OCI-LY1 (cell line): ENCODE data around the gene PDE2A.

Experiments used
- H2AFZ ChIP-seq: fragments of 200-600 bp; sonication (generic), shearing (Covaris generic); 2 replicates; pipeline ENCODE4 v1.6.0; 2014; ENCODE audit warnings: antibody characterized with exemption, mild to moderate bottlenecking, low read length
- H3F3A ChIP-seq: fragments of 200-600 bp; sonication (generic), shearing (Covaris generic); 2 replicates; pipeline ENCODE4 v1.6.0; 2014; ENCODE audit warnings: mild to moderate bottlenecking, antibody characterized with exemption, low read length, moderate library complexity; ENCODE audit not compliant: insufficient read depth
- H3K27ac ChIP-seq: fragments of 200-600 bp; sonication (generic); 2 replicates; pipeline ENCODE4 v1.5.1; 2014; ENCODE audit warnings: low read length, mixed run types, mild to moderate bottlenecking, low read depth; ENCODE audit not compliant: poor library complexity, severe bottlenecking
- H3K27me3 ChIP-seq: fragments of 200-600 bp; sonication (generic); 2 replicates; pipeline ENCODE4 v1.6.0; 2014; ENCODE audit warnings: antibody characterized with exemption, mild to moderate bottlenecking, low read length, moderate library complexity; ENCODE audit not compliant: insufficient read depth
- H3K36me3 ChIP-seq: fragments of 200-600 bp; sonication (generic); 2 replicates; pipeline ENCODE4 v1.6.1; 2014; ENCODE audit warnings: mild to moderate bottlenecking, antibody characterized with exemption, low read length, moderate library complexity, mixed read lengths; ENCODE audit not compliant: insufficient read depth
- H3K4me1 ChIP-seq: fragments of 200-600 bp; sonication (generic); 2 replicates; pipeline ENCODE4 v1.5.1; 2014; ENCODE audit warnings: mild to moderate bottlenecking, low read length, moderate library complexity; ENCODE audit not compliant: insufficient read depth, severe bottlenecking
- H3K4me2 ChIP-seq: fragments of 200-600 bp; sonication (generic), shearing (Covaris generic); 2 replicates; pipeline ENCODE4 v1.6.1; 2014; ENCODE audit warnings: low read length
- H3K4me3 ChIP-seq: fragments of 200-600 bp; sonication (generic); 2 replicates; pipeline ENCODE4 v1.5.1; 2014; ENCODE audit warnings: low read length, low read depth, mild to moderate bottlenecking, mixed read lengths; ENCODE audit not compliant: poor library complexity, severe bottlenecking
- H3K79me2 ChIP-seq: fragments of 200-600 bp; shearing (Covaris generic); 2 replicates; pipeline ENCODE4 v1.6.1; 2016; ENCODE audit warnings: mixed run types, low read length, mixed read lengths; ENCODE audit not compliant: insufficient read depth
- H3K9ac ChIP-seq: fragments of 200-600 bp; sonication (generic), shearing (Covaris generic); 2 replicates; pipeline ENCODE4 v1.6.1; 2014; ENCODE audit warnings: mild to moderate bottlenecking, low read length, mixed read lengths
- H3K9me2 ChIP-seq: fragments of 200-600 bp; sonication (generic), shearing (Covaris generic); 2 replicates; pipeline ENCODE4 v1.6.1; 2014; ENCODE audit warnings: low read depth, mild to moderate bottlenecking, low read length, mixed read lengths
- H3K9me3 ChIP-seq: fragments of 200-600 bp; shearing (Covaris generic); 2 replicates; pipeline ENCODE4 v1.6.1; 2014; ENCODE audit warnings: low read length, mixed read lengths
- H4K20me1 ChIP-seq: fragments of 200-600 bp; sonication (generic), shearing (Covaris generic); 2 replicates; pipeline ENCODE4 v1.6.0; 2016; ENCODE audit warnings: mild to moderate bottlenecking, low read length; ENCODE audit not compliant: insufficient read depth
- EZH2 ChIP-seq: fragments of 200-600 bp; sonication (generic), shearing (Covaris generic); IDR thresholded peaks from 2 replicates; pipeline ENCODE4 v1.8.0; 2017; ENCODE audit warnings: borderline replicate concordance, mixed run types, mild to moderate bottlenecking, antibody characterized with exemption, low read length, moderate library complexity, mixed read lengths
- TF ChIP-seq, protein P1 (sequence below): fragments of 200-600 bp; sonication (generic), shearing (Covaris generic); IDR thresholded peaks from 2 replicates; pipeline ENCODE4 v1.5.1; 2017; ENCODE audit warnings: mild to moderate bottlenecking, antibody characterized with exemption, low read length, moderate library complexity, mixed read lengths

The PDE2A gene

DNA sequence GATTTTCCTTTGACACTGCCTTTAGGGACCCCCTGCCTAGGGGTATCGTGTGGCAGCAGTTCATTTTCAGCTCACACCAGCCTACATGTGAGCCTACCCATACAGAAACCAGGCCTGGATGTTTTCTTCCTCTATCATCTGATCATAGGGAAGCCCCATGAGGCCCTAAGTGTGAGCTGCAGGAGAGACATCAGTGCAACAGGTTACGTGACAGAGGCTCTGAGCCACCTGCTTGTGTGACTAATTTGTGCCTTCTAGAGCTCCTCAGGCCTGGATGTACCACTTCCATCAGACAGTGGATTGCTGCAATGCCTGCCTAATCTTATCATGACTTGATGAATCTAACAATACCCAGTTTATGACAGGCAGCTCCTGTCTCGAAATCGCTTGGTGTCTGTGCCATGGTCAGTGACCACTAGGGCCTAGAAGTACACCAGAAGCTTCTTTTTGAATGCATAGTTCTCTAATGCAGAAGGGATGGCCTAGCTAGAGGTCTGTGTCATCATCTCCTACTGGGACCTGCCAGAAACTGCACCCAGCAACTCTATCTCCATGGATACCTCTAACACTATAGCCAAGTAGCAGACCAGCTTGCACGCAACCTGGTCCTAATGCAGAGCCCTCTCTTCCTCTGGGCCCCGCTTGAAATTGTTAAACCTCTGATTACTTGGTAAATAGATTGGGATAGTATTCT is 130.2 kb downstream of the PDE2A start:
- Histone ChIP-seq H3K9ac (no peak overlapping the region), H3K36me3 (no peaks in the 10 kb centered on the region), H4K20me1 (no peaks in the 10 kb centered on the region), H3K4me1 (no peaks in the 10 kb centered on the region), H3K27me3 (no peaks in the 10 kb centered on the region), H3K4me3 (no peak overlapping the region), H3K9me3 (no peaks in the 10 kb centered on the region), H2AFZ (no peak overlapping the region), H3K79me2 (no peaks in the 10 kb centered on the region), H3K9me2 (no peaks in the 10 kb centered on the region), H3K4me2 (no peak overlapping the region), H3F3A (no peaks in the 10 kb centered on the region), H3K27ac (no peak overlapping the region)
- TF ChIP-seq EZH2, result no peak
- TF ChIP-seq, protein P1, sequence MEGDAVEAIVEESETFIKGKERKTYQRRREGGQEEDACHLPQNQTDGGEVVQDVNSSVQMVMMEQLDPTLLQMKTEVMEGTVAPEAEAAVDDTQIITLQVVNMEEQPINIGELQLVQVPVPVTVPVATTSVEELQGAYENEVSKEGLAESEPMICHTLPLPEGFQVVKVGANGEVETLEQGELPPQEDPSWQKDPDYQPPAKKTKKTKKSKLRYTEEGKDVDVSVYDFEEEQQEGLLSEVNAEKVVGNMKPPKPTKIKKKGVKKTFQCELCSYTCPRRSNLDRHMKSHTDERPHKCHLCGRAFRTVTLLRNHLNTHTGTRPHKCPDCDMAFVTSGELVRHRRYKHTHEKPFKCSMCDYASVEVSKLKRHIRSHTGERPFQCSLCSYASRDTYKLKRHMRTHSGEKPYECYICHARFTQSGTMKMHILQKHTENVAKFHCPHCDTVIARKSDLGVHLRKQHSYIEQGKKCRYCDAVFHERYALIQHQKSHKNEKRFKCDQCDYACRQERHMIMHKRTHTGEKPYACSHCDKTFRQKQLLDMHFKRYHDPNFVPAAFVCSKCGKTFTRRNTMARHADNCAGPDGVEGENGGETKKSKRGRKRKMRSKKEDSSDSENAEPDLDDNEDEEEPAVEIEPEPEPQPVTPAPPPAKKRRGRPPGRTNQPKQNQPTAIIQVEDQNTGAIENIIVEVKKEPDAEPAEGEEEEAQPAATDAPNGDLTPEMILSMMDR, result no peak

DNA sequence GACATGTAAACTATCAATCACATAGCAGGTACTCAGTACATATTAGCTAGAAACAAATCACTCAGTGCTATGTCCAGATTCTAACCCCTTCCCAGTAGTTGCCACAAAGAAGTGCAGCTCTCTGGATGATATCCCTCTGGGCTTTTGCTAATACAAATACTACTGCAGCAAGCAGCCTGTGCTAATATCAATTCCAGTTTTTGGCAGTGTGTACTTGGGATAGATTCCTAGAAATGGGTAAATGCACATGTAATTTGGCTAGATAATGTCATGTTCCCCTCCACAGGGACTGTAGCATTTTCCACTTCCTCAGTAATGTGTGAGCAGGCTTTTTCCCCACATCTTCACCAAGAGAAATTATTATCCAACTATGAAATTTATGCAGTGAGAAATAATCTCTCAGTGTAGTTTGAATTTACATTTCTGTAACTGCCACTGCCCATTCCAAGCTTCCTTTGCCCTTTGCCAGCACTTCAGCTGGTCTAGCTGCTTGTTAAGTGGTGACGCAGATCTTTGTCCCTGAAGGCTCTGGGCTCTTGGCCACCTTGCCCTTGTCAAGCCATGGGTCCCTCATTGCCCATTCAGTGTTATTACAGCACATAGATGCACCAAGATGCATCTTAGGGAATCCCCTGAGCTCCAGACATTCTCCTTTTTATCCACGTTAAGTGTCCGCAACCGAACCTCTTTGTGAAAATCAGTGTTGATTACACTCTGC is 132.8 kb downstream of the PDE2A start:
- Histone ChIP-seq H3K36me3 (no peaks in the 10 kb centered on the region), H3F3A (no peaks in the 10 kb centered on the region), H3K27ac (no peak overlapping the region), H3K9ac (no peak overlapping the region), H4K20me1 (no peaks in the 10 kb centered on the region), H3K27me3 (no peaks in the 10 kb centered on the region), H3K79me2 (no peaks in the 10 kb centered on the region), H3K9me3 (no peaks in the 10 kb centered on the region), H3K4me1 (no peaks in the 10 kb centered on the region), H2AFZ (no peak overlapping the region), H3K9me2 (no peaks in the 10 kb centered on the region), H3K4me3 (no peak overlapping the region), H3K4me2 (no peak overlapping the region)
- TF ChIP-seq, protein P1, result no peak
- no peak for TF ChIP-seq EZH2

DNA sequence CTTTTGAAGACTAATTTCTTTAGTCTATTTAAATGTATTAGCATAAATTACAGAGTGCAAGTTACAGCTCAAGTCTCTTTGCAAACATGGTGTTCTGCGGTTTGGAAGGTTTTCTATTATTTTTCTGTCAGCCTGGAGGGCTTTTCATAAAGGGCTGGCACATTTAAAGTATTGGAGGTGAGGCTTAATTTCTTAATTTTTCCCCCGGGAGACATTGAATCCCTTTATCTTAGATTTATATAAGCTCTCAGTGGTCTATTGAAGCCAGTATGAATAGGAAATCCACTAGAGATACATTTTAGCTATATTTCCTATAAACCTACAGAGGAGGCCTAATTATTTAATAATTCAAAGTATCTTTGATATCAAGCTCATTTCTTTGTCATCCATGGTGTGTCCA is 137.2 kb downstream of the PDE2A start:
- Histone ChIP-seq H3K4me2 (no peak overlapping the region), H3K27ac (no peak overlapping the region), H3K9me2 (no peaks in the 10 kb centered on the region), H3F3A (no peaks in the 10 kb centered on the region), H3K4me1 (no peaks in the 10 kb centered on the region), H2AFZ (no peak overlapping the region), H3K4me3 (no peak overlapping the region), H4K20me1 (no peaks in the 10 kb centered on the region), H3K9ac (no peak overlapping the region), H3K36me3 (no peaks in the 10 kb centered on the region), H3K9me3 (no peaks in the 10 kb centered on the region), H3K27me3 (no peaks in the 10 kb centered on the region), H3K79me2 (no peaks in the 10 kb centered on the region)
- no peak for TF ChIP-seq EZH2
- TF ChIP-seq, protein P1, result no peak
